Measurements from ENCODE around the gene LAMTOR4.
"Not testable (repeated sequence)": the region's sequence is repeated elsewhere in the genome, so short reads cannot be mapped to it uniquely, and the experiment has no call there.

LAMTOR4 gene

DNA sequence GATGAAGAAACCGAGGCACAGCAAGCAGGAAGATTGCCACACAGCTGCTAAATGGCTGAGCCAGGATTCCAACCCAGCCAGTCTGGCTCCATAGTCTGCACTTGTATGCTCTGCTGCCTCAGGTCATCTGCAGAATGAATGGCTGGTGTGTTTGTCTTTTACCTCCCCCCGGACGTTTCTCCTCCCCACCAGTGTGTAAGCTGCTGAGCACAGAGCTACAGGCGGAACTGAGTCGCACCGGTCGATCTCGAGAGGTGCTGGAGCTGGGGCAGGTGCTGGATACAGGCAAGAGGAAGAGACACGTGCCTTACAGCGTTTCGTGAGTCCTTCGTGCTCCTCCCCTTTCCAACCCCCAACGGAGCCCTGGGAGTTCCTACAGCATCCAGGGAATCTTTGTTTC, 26.7 kb upstream of the LAMTOR4 start:
- DNase-seq (ENCODE audit: low read depth in 3 of 3, low spot score in 1 of 3), result no peak

DNA sequence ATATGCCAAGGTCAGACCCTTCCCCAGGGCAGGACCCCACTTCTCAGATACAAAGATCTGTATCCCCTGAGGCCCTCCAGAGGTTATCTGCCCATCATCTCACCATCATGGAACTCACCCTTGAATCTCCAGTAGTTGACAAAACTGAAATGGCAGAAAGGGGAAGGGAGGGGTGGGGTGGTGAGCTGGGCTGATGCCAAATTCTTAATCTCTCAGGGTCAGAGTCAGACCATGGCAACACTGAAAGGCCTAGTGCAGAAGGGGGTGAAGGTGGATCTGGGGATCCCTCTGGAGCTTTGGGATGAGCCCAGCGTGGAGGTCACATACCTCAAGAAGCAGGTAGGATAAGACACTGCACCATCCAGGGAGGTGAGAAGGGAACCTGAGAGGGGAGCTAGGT, 26.1 kb upstream of the LAMTOR4 start:
- no peak for DNase-seq (ENCODE audit: low read depth in 3 of 3, low spot score in 1 of 3)

- DNase-seq (ENCODE audit: low read depth in 3 of 3, low spot score in 1 of 3), result no peak
Observed at GRCh38 chr7:100124301-100125230, 24.2 kb upstream of the LAMTOR4 start.

- DNase-seq (ENCODE audit: low read depth in 3 of 3, low spot score in 1 of 3), result no peak
Observed at GRCh38 chr7:100126239-100126930, 22.3 kb upstream of the LAMTOR4 start.

- DNase-seq (ENCODE audit: low read depth in 3 of 3, low spot score in 1 of 3), result peak; percentile 72 to 81 (median 81)
Observed at GRCh38 chr7:100126931-100127865, 21.5 kb upstream of the LAMTOR4 start, which contains the start of gene MBLAC1. Gene MBLAC1, plus strand, starts transcription at chr7:100126967. Its CDS starts 429 bp downstream, at chr7:100127396.

DNA sequence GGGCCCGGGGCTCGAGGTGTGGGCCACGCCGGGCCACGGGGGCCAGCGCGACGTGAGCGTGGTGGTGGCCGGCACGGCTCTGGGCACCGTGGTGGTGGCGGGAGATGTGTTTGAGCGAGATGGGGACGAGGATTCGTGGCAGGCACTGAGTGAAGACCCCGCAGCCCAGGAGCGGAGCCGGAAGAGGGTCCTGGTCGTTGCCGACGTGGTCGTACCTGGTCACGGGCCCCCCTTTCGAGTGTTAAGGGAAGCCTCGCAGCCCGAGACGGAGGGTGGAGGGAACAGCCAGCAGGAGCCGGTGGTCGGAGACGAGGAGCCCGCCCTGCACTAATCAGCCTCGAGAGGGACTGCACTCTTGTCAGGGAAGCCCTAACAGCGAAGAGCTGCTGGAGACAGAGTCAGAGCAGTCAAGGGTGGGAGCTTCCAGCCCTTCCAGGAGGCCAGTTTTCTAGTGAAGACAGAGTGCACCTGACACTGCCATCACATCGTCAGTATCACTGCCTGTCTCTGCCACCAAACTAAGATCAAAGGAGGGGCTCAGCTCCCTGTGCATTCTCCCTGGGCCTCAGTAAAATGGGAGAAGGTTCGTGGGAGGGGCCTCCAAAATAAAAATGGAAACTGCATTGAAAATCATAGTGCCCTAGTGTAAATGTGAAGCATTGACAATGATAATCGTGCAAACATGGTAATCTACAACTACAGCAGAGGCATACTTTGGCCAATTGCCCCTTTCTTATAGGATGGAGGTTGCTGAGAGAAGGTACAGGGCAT, 20.7 kb upstream of the LAMTOR4 start:
- DNase-seq (ENCODE audit: low read depth in 3 of 3, low spot score in 1 of 3), result peak in 1 of 3 donors; percentile 9

DNA sequence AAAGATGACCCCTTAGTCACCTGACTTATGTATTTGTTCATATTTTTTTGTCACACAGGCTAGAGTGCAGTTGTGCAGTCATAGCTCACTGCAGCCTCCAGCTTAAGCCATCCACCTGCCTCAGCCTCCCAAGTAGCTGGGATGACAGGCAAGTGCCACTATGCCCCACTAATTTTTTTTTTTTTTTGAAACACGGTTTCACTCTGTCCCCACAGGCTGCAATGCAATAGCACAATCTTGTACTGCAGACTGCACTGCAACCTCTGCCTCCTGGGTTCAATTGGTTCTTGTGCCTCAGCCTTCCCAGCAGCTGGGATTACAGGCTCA, 20.1 kb upstream of the LAMTOR4 start:
- no peak for DNase-seq (ENCODE audit: low read depth in 3 of 3, low spot score in 1 of 3)

DNA sequence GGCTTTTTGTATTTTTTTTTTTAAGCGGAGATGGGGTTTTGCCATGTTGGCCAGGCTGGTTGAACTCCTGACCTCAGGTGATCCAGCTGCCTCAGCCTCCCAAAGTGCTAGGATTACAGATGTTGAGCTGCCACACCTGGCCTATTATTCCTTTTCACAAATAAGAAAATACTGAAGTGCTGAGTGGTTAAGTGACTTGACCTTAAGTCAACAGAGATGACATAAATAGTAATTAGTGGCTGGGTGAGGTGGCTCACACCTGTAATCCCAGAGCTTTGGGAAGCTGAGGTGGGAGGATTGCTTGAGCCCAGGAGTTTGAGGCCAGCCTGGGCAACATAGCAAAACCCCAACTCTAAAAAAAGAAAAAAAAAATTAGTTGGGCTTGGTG, 18.5 kb upstream of the LAMTOR4 start:
- not testable (repeated sequence) for DNase-seq (ENCODE audit: low read depth in 3 of 3, low spot score in 1 of 3)

DNA sequence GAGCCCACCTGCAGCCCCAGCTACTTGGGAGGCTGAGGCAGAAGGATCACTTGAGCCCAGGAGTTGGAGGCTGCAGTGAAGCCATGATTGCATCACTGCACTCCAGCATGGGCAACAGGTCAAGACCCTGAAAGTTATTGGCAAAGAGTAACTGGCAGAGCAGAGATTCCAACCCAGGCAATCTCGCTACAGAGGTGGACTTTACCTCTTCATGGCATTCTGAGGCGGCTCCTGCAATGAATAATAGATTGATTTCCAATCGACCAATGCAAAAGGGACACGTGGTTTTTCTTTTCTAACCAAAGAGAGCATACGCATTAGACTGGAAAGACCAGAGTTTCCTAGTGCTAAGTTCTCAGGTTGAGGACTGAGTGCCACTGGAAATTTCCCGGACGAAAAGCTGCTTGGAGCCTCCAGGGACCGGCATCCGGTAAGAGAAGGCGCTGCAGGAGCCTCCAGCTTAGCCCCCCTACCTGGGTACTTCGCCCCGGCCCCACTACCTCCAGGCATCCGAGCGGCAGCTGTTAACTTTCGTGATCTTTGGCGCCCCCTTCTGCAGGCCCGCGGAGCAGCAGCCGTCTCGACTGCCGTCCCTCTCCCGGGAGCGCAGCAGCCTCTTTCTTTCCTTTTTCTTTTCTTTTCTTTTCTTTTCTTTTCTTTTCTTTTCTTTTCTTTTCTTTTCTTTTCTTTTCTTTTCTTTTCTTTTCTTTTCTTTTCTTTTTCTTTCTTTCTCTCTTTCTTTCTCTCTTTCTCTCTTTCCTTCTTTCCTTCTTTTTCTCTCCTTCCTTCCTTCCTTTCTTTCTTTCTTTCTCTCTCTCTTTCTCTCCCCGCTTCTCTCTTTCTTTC, 17.9 kb upstream of the LAMTOR4 start:
- DNase-seq (ENCODE audit: low read depth in 3 of 3, low spot score in 1 of 3), result peak; percentile 51 to 78 (median 74)

- no peak for DNase-seq (ENCODE audit: low read depth in 3 of 3, low spot score in 1 of 3)
Observed at GRCh38 chr7:100132126-100132525, 16.6 kb upstream of the LAMTOR4 start.

- DNase-seq (ENCODE audit: low read depth in 3 of 3, low spot score in 1 of 3), result peak; percentile 27 to 45 (median 43)
Observed at GRCh38 chr7:100132697-100133151, 16.0 kb upstream of the LAMTOR4 start.

DNA sequence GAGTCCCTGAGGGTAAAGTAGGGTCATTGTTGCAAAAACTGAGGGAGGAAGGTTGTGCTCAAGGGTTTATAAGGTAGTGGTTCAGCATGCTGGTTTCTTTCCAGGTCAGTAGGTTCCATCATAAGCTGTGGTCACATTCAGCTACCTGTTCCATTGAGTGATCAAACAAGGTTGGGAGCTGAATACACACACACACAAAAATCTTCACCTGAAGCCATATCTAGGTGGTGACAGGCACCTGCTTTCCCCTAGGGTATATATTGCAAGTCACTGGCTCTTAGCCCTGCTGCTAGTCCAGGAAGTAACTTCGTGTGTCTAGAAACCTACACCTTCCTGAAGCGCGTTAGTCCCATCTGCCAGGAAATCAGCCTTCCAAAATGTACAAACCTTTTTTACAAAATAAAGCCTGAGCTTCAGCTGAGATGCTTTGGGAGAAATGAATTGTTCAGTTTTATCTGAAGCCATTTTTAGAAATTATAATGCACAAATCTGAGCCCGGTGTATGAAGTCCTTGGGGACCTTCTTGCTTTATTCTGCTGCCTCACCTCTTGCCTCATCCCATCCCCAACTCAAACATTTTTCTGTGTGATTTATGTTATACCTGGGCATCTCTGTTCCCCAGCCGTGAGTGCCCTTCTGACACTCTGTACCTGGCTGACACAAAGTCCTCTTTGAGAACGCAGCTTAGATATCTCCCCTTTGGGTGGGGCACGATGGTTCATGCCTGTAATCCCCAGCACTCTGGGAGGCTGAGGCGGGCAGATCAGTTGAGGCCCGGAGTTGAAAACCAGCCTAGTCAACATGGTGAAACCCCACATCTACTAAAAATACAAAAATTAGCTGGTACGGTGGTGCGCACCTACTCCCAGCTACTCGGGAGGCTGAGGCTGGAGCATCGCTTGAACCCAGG, 10.6 kb upstream of the LAMTOR4 start:
- DNase-seq (ENCODE audit: low read depth in 3 of 3, low spot score in 1 of 3), result no peak

- DNase-seq (ENCODE audit: low read depth in 3 of 3, low spot score in 1 of 3), result no peak
Observed at GRCh38 chr7:100141555-100141949, 7.2 kb upstream of the LAMTOR4 start.

DNA sequence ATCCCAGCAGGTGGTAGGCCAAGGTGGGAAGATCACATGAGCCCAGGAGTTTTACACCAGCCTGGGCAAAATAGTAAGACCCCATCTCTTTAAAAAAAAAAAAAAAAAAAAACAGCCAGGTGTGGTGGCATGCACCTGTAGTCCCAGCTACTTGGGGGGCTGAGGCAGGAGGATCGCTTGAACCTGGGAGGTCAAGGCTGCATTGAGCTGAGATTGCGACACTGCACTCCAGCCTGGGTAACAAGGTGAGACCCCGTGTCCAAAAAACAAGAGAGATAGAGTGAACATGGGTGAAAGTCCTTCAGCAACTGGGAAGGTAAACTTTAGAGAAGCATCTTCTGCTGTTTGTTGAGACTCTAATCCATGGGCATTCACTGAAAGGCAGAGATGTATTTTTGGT, 6.3 kb upstream of the LAMTOR4 start:
- no peak for DNase-seq (ENCODE audit: low read depth in 3 of 3, low spot score in 1 of 3)

GRCh38 chr7:100146350-100146749, 2.4 kb upstream of the LAMTOR4 start:
- DNase-seq (ENCODE audit: low read depth in 3 of 3, low spot score in 1 of 3), result not testable (repeated sequence)

DNA sequence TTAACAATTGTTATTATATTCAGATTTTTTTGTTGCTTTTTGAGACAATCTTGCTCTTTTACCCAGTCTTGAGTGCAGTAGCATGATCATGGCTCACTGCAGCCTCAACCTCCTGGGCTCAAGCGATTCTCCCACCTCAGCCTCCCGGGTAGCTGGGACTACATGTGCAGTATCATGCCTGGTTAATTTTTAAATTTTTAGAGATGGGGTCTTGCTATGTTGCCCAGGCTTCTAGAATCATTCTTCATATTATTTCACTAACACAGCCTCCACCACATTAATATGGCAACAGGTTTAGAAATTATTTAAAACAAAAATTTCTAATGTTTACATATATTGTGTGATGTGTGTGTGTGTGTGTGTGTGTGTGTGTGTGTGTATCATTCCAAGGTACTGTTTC, 1.4 kb upstream of the LAMTOR4 start:
- DNase-seq (ENCODE audit: low read depth in 3 of 3, low spot score in 1 of 3), result no peak

GRCh38 chr7:100148225-100148558, 526 bp upstream of the LAMTOR4 start:
- no peak for DNase-seq (ENCODE audit: low read depth in 3 of 3, low spot score in 1 of 3)

GRCh38 chr7:100152404-100152803, 3.7 kb downstream of the LAMTOR4 start:
- DNase-seq (ENCODE audit: low read depth in 3 of 3, low spot score in 1 of 3), result no peak
